Stomach (tissue), 4 donors: ENCODE measurements around the gene TBXAS1.

Experiments used
- CTCF ChIP-seq, 7 experiments: fragments of 450-650 bp in 4 of 7; fragments of 200-600 bp in 3 of 7; sonication (generic) in 3 of 7; IDR thresholded peaks; one replicate each; pipeline ENCODE4 v1.5.1; 2016 to 2019; ENCODE audit warnings: antibody characterized with exemption in 7 of 7, control low read depth in 2 of 7, mild to moderate bottlenecking in 1 of 7
- EP300 ChIP-seq: sonication (generic); formaldehyde crosslinking; IDR thresholded peaks from one replicate; pipeline ENCODE4 v1.6.1; 2017; ENCODE audit warnings: antibody characterized with exemption

- no peak for TF ChIP-seq CTCF (IDR thresholded peaks at IDR 0.05)
- no peak for TF ChIP-seq EP300
Observed at GRCh38 chr7:139798892-139799291, 30.2 kb upstream of the TBXAS1 start.
